NCI-H2196 (cell line): ENCODE data around the gene RFNG.

ENCODE experiments used
- DNase-seq: peaks from one replicate; lab custom pipeline; 2025; ENCODE audit not compliant: unreplicated experiment; lab: John Stamatoyannopoulos, UW

The RFNG gene

DNA sequence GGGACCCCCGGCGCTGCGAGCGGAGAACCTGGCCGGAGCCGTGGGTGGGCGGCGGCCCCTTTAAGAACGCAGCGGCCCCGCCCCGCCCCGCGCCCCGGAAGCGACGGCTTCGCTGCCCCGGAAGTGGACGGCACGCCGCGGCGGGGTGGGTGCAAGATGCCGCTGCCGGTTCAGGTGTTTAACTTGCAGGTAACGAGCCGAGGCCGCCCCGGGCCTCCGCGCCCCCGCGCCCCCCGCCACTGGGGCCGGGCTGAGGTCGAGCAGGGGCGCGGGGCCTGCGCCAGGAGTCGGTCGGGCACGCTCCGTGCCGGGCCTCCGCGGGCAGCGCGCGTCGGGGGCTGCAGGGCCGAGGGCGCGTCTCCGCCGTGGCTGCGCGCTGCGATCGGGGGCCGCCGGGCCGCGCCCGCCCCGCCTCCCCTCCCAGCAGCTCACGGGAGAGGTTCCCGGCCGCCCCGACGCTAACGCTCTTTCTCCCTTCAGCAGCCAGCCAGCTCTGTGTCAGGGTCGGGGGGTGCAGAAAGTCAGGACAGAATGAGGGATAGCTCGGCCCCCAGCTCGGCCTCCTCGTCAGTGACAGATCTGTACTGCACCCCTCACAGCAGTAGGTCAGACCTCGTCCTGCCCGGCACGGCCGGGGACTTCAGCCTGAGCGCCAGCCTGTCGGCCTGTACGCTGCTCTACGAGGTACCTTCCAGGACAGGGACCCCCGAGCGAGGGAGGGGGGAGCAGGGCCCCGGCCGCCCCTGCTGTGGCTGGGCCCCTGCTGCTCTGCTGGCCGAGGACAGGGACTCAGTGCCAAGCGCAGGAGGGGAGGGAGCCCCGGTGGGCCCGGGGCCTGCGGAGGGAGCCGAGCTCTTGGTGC lies at the start of gene RFNG, which contains the start of gene GPS1:
TSS of gene RFNG (minus strand) at position 36 of the 862 bp plus-strand sequence. CDS start 45 bp downstream, outside the sequence.
TSS of gene GPS1 (plus strand) at position 123 of the 862 bp plus-strand sequence. CDS start at position 157, 34 bp downstream.
- peak; percentile 83 for DNase-seq

GRCh38 chr17:82101301-82101715 lies 49.7 kb upstream of the RFNG start:
- no peak for DNase-seq

DNA sequence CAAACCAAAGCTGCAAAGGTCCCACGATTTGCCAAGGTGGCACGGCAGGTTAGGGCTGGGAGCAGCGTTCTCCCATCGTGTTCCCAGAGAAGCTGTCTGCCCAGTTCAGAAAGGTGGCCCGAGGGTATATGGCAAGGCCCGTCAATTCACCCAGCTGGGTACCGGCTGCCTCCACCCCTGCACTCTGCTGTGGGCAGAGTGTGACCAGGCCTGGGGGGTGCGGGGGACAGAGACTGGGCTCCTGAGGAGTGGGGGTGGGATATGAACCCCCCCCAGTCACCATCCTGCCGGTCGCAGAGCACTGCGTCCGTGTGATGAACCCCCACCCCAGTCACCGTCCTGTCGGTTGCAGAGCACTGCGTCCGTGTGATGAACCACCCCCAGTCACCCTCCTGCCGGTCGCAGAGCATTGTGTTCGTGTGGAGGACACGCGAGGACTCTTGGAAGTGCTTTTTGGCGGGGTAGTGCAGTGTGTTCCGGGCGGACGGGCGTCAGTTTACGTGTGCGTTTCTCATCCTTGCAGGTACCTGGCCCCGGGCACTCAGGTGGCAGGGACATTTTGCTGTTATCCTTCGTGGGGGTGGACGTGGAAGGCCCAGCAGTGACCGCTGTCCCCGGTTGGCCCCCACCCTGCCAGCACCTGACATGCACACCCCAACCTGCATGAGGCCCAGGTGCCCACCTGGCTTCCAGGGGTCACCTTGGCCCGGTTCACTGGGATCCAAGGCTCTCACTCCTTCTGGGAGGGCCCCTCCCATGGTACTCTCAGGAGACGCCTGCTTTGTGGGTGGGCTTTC lies 49.1 kb upstream of the RFNG start:
- no peak for DNase-seq

- DNase-seq: no peak
These were observed 47.5 kb upstream of the RFNG start for GRCh38 chr17:82098939-82099763.

DNA sequence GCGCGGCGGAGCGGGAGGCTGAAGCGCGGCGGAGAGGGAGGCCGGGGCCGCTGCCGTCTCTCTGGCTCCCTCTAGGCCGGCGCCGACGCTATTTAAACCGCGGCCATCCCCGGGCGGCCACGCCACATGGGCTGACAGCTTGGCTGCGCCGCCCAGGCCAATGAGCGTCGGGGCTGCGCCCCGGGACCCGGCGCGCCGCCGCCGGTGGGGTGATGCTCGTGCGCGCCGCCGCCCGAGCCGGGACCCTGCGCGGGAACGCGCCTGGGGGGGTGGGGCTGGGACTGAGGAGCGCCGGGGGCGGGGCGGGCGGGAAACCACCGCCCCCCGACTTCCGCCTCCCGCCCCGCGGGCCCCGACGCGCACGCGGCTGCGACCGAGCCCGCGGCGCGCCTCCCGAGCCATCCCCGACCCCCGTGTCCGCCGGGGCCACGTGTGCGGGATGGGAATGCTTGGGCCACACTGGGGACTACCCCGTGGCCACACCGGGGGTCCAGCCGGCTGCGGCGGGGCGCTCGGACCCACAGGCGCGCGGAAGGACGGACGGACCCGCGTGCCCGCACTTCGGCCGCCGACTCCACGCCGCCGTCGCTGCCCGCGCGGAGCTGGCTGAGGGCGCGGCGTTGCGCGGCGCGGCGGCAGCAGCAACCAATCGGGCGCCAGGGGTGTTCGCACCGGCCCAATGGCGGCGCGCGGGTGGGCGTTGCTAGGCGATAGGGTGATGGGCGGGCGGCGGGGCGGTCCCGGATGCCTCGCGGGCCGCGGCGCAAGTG lies 46.7 kb upstream of the RFNG start, which contains the start of gene FASN:
TSS of gene FASN (minus strand) at position 68 of the 770 bp plus-strand sequence. CDS start 1,791 bp downstream, outside the sequence.
- peak; percentile 100 for DNase-seq

- no peak for DNase-seq
These were observed 46.2 kb upstream of the RFNG start for GRCh38 chr17:82097919-82098168.

DNA sequence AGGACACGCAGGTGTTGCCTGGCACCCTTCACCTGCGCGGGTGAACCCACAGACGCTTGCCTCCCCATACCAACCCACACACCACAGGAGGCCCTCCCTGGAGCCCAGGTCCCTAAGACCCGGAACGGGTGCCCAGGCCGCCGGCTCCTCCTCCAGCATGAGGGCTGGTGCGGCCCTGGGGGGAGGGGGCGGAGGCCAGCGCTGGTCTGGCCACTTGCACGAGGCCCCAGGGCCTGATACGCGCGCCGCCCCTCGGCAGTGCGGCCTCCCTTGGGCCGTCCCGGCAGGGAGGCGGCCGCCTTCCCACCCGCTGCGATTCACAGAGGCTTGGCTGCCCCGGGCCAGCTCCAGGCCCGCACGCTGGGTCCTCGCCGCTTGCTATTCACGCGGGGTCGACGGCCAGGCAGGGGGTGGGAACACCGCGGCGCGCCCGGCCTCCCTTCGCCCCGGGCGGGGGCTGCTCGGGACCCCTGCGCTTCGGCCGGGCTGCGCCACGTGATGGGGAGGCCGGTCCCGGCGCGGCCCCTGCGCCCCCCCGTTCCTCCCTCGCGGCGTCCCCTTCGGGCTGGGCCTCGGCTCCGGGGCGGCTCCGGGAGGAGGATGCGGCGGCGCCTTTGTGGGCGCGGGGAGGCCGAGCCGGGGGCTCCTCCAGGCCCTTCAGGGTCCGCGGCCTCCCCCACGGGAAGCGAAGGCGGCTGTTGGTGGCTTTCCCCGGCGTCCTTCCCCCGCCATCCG lies 45.7 kb upstream of the RFNG start:
- no peak for DNase-seq

DNA sequence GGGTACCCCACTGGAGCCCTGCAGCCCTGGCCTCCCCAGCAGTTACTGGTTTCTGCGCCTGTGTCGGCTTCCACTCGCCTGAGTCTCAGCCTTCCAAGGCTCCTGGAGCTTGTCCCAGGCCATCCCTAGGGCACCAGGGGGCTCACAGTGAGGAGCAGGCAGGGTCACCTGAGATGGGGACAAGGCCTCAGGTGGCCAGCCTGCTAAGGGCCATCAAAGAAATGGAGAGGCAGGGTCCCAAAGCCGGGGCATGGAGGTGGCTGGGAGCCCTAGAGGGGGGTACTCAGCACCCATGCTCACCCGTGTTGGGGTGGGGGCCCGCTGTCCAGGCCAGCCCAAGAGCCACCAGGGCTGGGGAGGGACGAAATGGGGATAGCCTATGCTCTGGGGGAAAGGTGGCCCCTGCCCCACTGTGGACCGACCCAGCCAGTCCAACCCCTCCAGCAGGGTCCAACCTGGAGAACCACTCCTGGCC lies 45.1 kb upstream of the RFNG start:
- DNase-seq: no peak

GRCh38 chr17:82095777-82096708 lies 44.4 kb upstream of the RFNG start:
- no peak for DNase-seq

- no peak for DNase-seq
These were observed 43.5 kb upstream of the RFNG start for GRCh38 chr17:82094931-82095776.

- no peak for DNase-seq
These were observed 41.6 kb upstream of the RFNG start for GRCh38 chr17:82092995-82093751.

DNA sequence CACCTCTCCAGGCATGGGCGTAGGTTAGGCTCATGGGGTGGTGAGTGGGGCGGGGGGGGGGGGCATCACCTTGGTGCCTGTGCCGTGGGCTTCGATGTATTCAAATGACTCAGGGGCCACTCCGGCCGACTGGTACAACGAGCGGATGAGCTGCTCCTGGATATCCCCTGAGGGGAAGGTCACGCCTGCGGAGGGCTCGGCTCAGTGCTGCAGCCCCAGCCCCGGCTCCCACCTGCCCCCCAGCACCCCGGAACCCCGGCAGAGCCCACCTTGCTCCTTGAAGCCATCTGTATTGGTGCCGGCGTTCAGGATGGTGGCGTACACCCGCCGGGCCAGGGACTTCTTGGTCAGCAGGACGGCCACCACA lies 41.0 kb upstream of the RFNG start:
- no peak for DNase-seq

DNA sequence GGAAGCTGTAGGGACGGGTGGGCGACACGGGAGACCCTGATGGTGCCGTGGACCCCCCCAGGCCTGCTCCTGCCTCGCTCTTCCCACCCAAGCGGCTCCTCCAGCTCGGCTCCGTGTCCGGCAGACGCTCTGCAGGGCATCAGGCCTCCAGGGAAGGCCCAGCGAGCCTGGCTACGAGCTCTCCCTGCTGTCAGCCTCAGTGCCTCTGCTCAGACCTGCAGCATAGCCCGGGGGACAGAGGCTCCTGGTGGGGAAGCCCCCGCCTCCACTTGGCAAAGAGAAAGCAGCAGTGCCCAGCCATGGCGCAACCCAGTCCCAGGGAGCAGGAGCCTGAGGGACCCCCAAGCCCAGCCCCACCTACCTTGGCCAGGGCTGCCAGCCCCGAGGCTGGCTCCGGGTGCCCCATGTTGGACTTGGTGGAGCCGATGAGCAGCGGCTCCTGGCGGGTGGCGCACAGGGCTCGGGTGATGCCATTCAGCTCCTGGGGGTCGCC lies 40.5 kb upstream of the RFNG start:
- DNase-seq: no peak

DNA sequence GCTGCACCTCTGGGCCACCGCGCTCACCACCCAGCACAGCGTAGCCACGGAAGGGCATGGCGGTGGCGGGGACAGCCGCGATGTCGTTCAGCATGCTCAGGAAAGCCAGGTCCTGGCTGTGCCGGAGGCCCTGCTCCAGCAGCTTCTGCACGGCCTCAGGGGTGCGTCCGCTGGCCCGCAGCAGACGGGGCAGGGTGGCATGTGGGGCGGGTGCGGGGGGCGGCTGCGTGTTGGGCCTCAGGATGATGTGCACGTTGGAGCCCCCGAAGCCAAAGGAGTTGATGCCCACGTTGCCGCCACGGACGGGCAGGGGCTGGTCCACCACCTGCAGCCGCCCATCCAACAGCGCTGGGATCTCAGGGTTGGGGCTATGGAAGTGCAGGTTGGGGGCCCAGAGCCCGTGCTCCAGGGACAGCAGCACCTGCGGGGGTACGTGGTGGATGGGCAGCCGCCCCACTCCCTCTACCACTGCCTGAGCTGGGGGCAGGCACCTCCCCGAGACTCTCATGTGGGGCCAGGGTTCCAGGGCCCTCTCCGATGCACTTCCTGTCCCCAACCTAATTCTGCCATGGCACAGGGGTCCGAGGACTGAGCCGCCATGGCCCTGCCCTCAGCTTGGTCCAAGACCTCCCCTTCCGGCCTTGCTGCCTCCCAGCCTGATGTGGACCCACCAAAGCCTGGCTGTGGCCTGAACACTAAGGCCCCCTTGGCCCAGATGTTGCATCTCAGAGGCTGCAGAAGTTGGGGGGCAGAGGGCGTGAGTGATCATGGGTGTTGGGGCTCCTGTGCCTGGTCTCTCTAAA lies 39.9 kb upstream of the RFNG start:
- no peak for DNase-seq

DNA sequence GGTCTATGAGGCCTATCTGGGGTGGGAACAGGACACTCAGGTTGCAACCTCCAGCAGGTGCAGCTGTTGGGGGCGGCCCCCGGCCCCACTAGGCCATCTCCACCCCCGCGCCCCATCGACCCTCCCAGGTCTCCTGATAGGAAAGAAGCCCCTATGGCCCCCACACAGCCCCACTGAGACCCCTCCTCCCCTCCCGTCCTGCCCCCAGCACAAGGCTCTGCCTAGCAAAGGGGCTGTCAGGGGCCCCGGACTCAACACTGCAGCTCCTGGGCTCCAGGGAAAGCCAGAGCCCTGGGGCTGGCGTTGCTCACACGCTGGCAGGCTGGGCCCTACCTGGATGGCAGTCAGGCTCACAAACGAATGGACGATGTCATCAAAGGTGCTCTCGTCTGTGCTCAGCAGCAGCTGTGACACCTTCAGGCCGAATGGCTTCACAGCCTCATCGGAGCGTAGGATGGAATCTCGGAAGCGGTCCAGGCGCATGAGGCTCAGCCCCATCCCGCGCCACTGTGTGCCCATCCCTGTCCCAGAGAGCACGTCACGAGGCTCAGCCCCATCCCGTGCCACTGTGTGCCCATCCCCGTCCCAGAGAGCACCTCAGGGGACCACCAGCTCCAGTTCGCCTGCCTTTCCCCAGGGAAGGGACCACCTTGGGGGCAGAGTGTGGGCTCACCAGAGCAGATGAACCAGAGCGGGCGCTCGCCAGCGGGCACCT lies 39.1 kb upstream of the RFNG start:
- no peak for DNase-seq
